GM23248 (cell line): ENCODE results near the gene BNIP5. TPM values are rescaled to one million over a fixed set of nuclear protein-coding genes. Genes with fewer than 3 reads are reported as not detected.

Source experiments
- DNase-seq: peaks from one replicate; pipeline ENCODE4 v3.0.0-alpha.2; 2015
- H2AFZ ChIP-seq: fragments of 200-600 bp; sonication (generic); 2 replicates; pipeline ENCODE4 v1.6.1; 2016; ENCODE audit warnings: antibody characterized with exemption
- H3F3A ChIP-seq: fragments of 200-600 bp; sonication (generic); 2 replicates; pipeline ENCODE4 v1.6.1; 2016; ENCODE audit warnings: mild to moderate bottlenecking, antibody characterized with exemption, mixed run types; ENCODE audit not compliant: insufficient read depth
- H3K27ac ChIP-seq: fragments of 200-600 bp; sonication (generic); 2 replicates; pipeline ENCODE4 v1.5.1; 2016; ENCODE audit warnings: mild to moderate bottlenecking
- H3K27me3 ChIP-seq: fragments of 200-600 bp; sonication (generic); replicated peaks from 2 replicates; pipeline ENCODE4 v1.6.1; 2016; ENCODE audit warnings: mild to moderate bottlenecking; ENCODE audit not compliant: insufficient read depth
- H3K36me3 ChIP-seq: fragments of 200-600 bp; sonication (generic); 2 replicates; pipeline ENCODE4 v1.6.1; 2016; ENCODE audit warnings: low read depth, mild to moderate bottlenecking
- H3K4me1 ChIP-seq: fragments of 200-600 bp; sonication (generic); 2 replicates; pipeline ENCODE4 v1.6.1; 2016; ENCODE audit warnings: mild to moderate bottlenecking; ENCODE audit not compliant: insufficient read depth
- H3K4me2 ChIP-seq: fragments of 200-600 bp; sonication (generic); one replicate; pipeline ENCODE4 v1.6.1; 2016; ENCODE audit warnings: mild to moderate bottlenecking; ENCODE audit not compliant: unreplicated experiment
- H3K4me3 ChIP-seq: fragments of 200-600 bp; sonication (generic); 2 replicates; pipeline ENCODE4 v1.5.1; 2016; ENCODE audit warnings: mild to moderate bottlenecking
- H3K79me2 ChIP-seq: fragments of 200-600 bp; sonication (generic); 2 replicates; pipeline ENCODE4 v1.6.1; 2016; ENCODE audit warnings: mild to moderate bottlenecking; ENCODE audit not compliant: insufficient read depth
- H3K9ac ChIP-seq: fragments of 200-600 bp; sonication (generic); 2 replicates; pipeline ENCODE4 v1.6.1; 2016; ENCODE audit warnings: mild to moderate bottlenecking
- H3K9me2 ChIP-seq: fragments of 200-600 bp; sonication (generic); 2 replicates; pipeline ENCODE4 v1.6.1; 2016; ENCODE audit warnings: mixed run types, mild to moderate bottlenecking, moderate library complexity; ENCODE audit not compliant: insufficient read depth
- H3K9me3 ChIP-seq: fragments of 200-600 bp; sonication (generic); one replicate; pipeline ENCODE4 v1.6.1; 2017; ENCODE audit warnings: low read depth
- H4K20me1 ChIP-seq: fragments of 200-600 bp; sonication (generic); 2 replicates; pipeline ENCODE4 v1.6.0; 2016; ENCODE audit not compliant: insufficient read depth
- EZH2 ChIP-seq: fragments of 200-600 bp; sonication (generic); IDR thresholded peaks from 2 replicates; pipeline ENCODE4 v1.6.1; 2018; ENCODE audit warnings: antibody characterized with exemption, mild to moderate bottlenecking; ENCODE audit not compliant: insufficient read depth, poor library complexity, severe bottlenecking
- EZH2phosphoT487 ChIP-seq: fragments of 200-600 bp; sonication (generic); IDR thresholded peaks from 2 replicates; pipeline ENCODE4 v1.6.1; 2018; ENCODE audit warnings: antibody characterized with exemption, moderate library complexity, mild to moderate bottlenecking, low read depth; ENCODE audit not compliant: insufficient read depth
- WGBS, 2 experiments: methylation state at CpG; one replicate each; pipeline ENCODE4 v1.1.6; 2015 to 2017; ENCODE audit warnings: low lambda C conversion rate in 2 of 2, low coverage in 1 of 2; ENCODE audit errors: missing lambda C conversion rate in 2 of 2; 5-methylcytosine and 5-hydroxymethylcytosine counted together
- in situ Hi-C: fragments of 300-500 bp; cut with MboI; formaldehyde crosslinking; loops from 2 replicates; pipeline ENCODE4 v1.15.0; 2020
- polyA plus RNA-seq: library from polyadenylated mRNA; unstranded; fragments of >200 nt; fragmentation: Nextera tagmentation; extraction: Ambion mirVana; gene quantifications from 2 replicates; pipeline ENCODE4 v1.2.1, GENCODE V29; 2016
- total RNA-seq: library from RNA; depleted of rRNA; stranded (reverse); fragments of >200 nt; shearing (Covaris generic); gene quantifications from 2 replicates; pipeline ENCODE4 v1.2.3, GENCODE V29; 2014

BNIP5 gene
- total and polyA plus RNA-seq, 2 experiments from 2014 or later, result not detected

DNA sequence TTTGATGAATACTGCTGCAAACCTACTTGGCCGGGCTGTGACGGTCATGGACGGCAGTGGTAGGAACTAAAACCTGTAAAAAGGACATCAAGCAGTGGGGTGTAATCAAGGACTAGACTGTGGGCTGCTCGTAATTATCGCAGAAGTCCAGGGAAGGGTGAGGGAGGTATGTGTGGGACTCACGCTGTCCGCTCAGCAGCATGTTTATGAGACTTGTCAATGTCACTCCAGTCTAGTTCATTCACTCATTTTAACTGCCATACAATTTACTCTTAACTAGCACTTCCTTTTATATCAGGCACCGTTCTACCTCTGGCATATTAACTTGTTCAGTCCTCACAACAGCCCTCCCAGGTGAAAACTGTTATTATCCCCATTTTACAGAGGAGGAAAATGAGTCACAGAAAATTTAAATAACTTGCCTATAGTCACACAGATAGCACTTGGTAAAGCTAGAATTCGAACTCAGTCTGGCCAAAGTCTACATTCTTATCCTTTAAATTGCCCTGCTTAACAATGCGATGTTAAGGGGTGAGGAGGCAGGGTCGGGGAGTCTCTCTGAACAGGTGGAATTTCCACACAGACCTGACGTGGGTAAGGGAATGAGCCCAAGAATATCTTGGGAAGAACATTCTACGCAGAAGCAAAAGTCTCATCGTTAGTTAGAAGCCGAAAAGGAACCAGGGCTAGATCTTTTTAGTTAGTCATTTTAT, 62.7 kb downstream of the BNIP5 start:
- WGBS, 2 experiments, result 52 to 53% methylated on average over 15 of the region's 15 CpGs
- in situ Hi-C loops, result no loop called here

DNA sequence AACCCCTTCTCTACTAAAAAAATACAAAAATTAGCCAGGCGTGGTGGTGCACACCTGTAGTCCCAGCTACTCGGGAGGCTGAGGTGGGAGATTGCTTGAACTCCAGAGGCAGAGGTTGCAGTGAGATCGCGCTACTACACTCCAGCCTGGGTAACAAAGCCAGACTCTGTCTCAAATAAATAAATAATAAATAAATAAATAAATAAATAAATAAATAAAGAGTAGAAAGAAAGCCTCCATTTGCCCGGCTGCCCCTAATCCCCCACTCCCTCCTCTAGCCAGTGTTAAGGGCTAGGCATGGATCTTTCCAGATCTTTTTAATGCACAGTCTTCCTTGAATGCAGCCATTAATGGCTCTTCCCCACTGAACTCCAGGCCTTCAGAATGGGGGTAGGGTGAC, 63.6 kb downstream of the BNIP5 start:
- Histone ChIP-seq H3K9me3 (no peaks in the 10 kb centered on the region), H3K4me3 (no peak overlapping the region), H3K79me2 (no peaks in the 10 kb centered on the region), H3K36me3 (no peaks in the 10 kb centered on the region), H2AFZ (no peak overlapping the region), H3F3A (no peaks in the 10 kb centered on the region), H3K9me2 (no peaks in the 10 kb centered on the region), H3K9ac (no peak overlapping the region), H3K4me1 (no peaks in the 10 kb centered on the region), H3K27ac (no peak overlapping the region), H4K20me1 (no peaks in the 10 kb centered on the region), H3K4me2 (no peak overlapping the region), H3K27me3 (peaks cover 40% of the 10 kb centered on the region)
- 77 to 78% methylated on average over 5 of the region's 5 CpGs for WGBS, 2 experiments
- in situ Hi-C loops, result no loop called here
- no peak for TF ChIP-seq EZH2phosphoT487
- TF ChIP-seq EZH2, result no peak
- no peak for DNase-seq

More for the DNA sequence above, 62.7 kb downstream of the BNIP5 start:
- Histone ChIP-seq H3K36me3 (no peaks in the 10 kb centered on the region), H3K9ac (no peak overlapping the region), H3K4me1 (no peaks in the 10 kb centered on the region), H3K9me3 (no peaks in the 10 kb centered on the region), H4K20me1 (no peaks in the 10 kb centered on the region), H3K9me2 (no peaks in the 10 kb centered on the region), H3K79me2 (no peaks in the 10 kb centered on the region), H3K27me3 (peaks cover 47% of the 10 kb centered on the region), H3K4me3 (no peak overlapping the region), H3K4me2 (no peak overlapping the region), H3K27ac (no peak overlapping the region), H2AFZ (no peak overlapping the region), H3F3A (no peaks in the 10 kb centered on the region)
- TF ChIP-seq EZH2 (no peak), EZH2phosphoT487 (no peak)
- no peak for DNase-seq

DNA sequence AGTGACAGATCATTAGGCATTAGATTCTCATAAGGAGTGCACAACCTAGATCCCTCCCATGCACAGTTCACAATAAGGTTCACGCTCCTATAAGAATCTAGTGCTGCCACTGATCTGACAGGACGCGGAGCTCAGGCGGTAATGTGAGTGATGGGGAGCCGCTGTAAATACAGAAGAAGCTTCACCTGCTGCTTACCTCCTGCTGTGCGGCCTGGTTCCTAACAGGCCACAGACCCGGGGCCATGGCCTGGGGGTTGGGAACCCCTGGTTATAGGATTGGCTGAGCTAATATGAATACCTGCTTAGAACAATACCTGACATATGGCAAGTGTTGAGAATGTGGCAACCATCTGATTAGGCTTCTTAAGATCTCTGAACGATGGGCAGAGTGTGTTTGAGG, 64.5 kb downstream of the BNIP5 start:
- Histone ChIP-seq H3K9me2 (no peaks in the 10 kb centered on the region), H3K4me1 (no peaks in the 10 kb centered on the region), H3K27ac (no peak overlapping the region), H3K27me3 (peaks cover 33% of the 10 kb centered on the region), H3K4me2 (no peak overlapping the region), H3K4me3 (no peak overlapping the region), H3K36me3 (no peaks in the 10 kb centered on the region), H2AFZ (no peak overlapping the region), H3K9me3 (no peaks in the 10 kb centered on the region), H3K79me2 (no peaks in the 10 kb centered on the region), H3F3A (no peaks in the 10 kb centered on the region), H3K9ac (no peak overlapping the region), H4K20me1 (no peaks in the 10 kb centered on the region)
- in situ Hi-C loops, result no loop called here
- DNase-seq, result no peak
- TF ChIP-seq EZH2 (no peak), EZH2phosphoT487 (no peak)
- WGBS, 2 experiments, result 68 to 78% methylated on average over 8 of the region's 8 CpGs

DNA sequence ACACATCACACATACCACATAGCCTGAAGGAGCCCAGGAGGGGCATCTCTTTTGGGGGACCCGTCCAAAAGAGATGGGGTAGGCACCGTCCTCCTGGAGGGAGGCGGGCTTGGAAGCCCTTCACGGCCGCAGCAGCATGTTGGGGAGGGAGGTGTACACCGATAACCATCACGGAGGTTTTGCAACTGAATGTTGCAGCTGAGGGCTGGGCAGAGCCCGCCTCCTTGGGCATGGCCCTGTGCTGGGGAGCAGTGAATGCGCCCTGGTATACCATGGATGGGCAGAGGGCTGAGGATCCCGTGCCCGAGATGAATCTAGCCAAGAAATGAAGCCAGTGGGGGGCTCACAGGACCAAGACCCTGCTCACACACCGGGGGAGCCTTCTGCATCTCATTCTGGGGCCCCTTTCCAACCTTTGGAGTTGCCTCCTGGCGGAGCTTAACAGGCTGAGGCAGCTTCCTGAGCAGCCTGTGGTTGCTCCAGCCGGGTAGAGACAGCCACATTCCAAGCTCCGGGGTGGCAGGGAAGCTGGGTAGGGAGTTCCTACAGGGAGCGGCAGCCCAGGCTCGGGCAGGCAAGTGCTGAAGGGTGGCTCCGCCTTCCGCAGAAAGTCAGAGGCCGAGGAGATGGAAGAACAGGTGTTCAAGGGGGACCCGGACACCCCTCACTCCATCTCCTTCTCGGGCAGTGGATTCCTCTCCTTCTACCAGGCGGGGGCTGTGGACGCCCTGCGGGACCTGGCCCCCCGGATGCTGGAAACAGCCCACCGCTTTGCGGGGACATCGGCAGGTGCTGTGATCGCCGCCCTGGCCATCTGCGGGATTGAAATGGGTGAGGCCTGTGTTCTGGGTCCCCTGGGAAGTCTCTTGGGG, 66.6 kb downstream of the BNIP5 start, which contains the start of gene PNPLA1:
Gene PNPLA1, plus strand, starts transcription at position 227 of the 872 bp plus-strand sequence. Its CDS starts 400 bp downstream, at position 627.
- H3K4me2 ChIP-seq, result no peak within 1 kb of the TSS
- H3K36me3 ChIP-seq, result no peaks in the 10 kb centered on the region
- H3F3A ChIP-seq, result no peaks in the 10 kb centered on the region
- H3K9me2 ChIP-seq, result no peaks in the 10 kb centered on the region
- H3K4me1 ChIP-seq, result no peaks in the 10 kb centered on the region
- 67% methylated on average over 31 to 32 of the region's 32 CpGs for WGBS, 2 experiments
- DNase-seq, result no peak
- no peak within 1 kb of the TSS for H3K4me3 ChIP-seq
- no peak within 1 kb of the TSS for H3K9ac ChIP-seq
- no peak within 1 kb of the TSS for H3K27ac ChIP-seq
- no peak within 1 kb of the TSS for H2AFZ ChIP-seq
- in situ Hi-C loops, result no loop called here
- no peak for TF ChIP-seq EZH2
- no peak for TF ChIP-seq EZH2phosphoT487
- H3K79me2 ChIP-seq, result no peaks in the 10 kb centered on the region
- peaks cover 24% of the 10 kb centered on the region for H3K27me3 ChIP-seq
- no peaks in the 10 kb centered on the region for H4K20me1 ChIP-seq
- no peaks in the 10 kb centered on the region for H3K9me3 ChIP-seq
